Amniotic epithelial cell (primary cell): ENCODE results near the gene ASIP.
A peak's percentile ranks its signal among the peaks of the same experiment; 100 is the strongest.
"Not testable (repeated sequence)": the region's sequence is repeated elsewhere in the genome, so short reads cannot be mapped to it uniquely, and the experiment has no call there.

Experiments
- DNase-seq: peaks from one replicate; pipeline ENCODE4 v3.0.0-alpha.2; 2010; ENCODE audit warnings: low read depth

Gene ASIP

GRCh38 chr20:34285450-34285849, 44.2 kb downstream of the ASIP start:
- DNase-seq = no peak

GRCh38 chr20:34287500-34287899, 46.3 kb downstream of the ASIP start:
- not testable (repeated sequence) for DNase-seq

- DNase-seq = no peak
Observed at GRCh38 chr20:34290471-34290870, 49.2 kb downstream of the ASIP start.

- DNase-seq = no peak
Observed at GRCh38 chr20:34292496-34292895, 51.3 kb downstream of the ASIP start.

- DNase-seq = no peak
Observed at GRCh38 chr20:34293119-34293518, 51.9 kb downstream of the ASIP start.

GRCh38 chr20:34293589-34293988, 52.4 kb downstream of the ASIP start:
- no peak for DNase-seq

GRCh38 chr20:34294563-34294962, 53.3 kb downstream of the ASIP start:
- DNase-seq = no peak

GRCh38 chr20:34295284-34295683, 54.1 kb downstream of the ASIP start:
- no peak for DNase-seq

GRCh38 chr20:34296468-34296867, 55.2 kb downstream of the ASIP start:
- no peak for DNase-seq

- DNase-seq = not testable (repeated sequence)
Observed at GRCh38 chr20:34298294-34298784, 57.1 kb downstream of the ASIP start.

- DNase-seq = no peak
Observed at GRCh38 chr20:34299556-34300255, 58.5 kb downstream of the ASIP start.

GRCh38 chr20:34300256-34300806, 59.1 kb downstream of the ASIP start:
- DNase-seq = peak; percentile 24

- DNase-seq = no peak
Observed at GRCh38 chr20:34300809-34301586, 59.8 kb downstream of the ASIP start.

- no peak for DNase-seq
Observed at GRCh38 chr20:34301587-34302311, 60.5 kb downstream of the ASIP start.

- peak; percentile 49 for DNase-seq
Observed at GRCh38 chr20:34302312-34302722, 61.1 kb downstream of the ASIP start.

GRCh38 chr20:34302723-34303533, 61.7 kb downstream of the ASIP start, which contains the start of gene AHCY:
Gene AHCY (minus strand): TSS chr20:34303355. CDS start chr20:34303270, 85 bp downstream.
- DNase-seq = peak; percentile 96

GRCh38 chr20:34305333-34306230, 64.4 kb downstream of the ASIP start:
- DNase-seq = no peak

- DNase-seq = no peak
Observed at GRCh38 chr20:34309691-34310090, 68.5 kb downstream of the ASIP start.

- no peak for DNase-seq
Observed at GRCh38 chr20:34310481-34311117, 69.4 kb downstream of the ASIP start.
